HepG2 (cell line): ENCODE results near the gene PPP2R5C.

Source experiments
- FOXM1 ChIP-seq: sonication (generic); formaldehyde crosslinking; IDR thresholded peaks from 2 replicates; pipeline ENCODE4 v1.5.0; 2020; ENCODE audit warnings: missing genetic modification reagents
- HNRNPL ChIP-seq: fragments of 200-400 bp; formaldehyde crosslinking; IDR thresholded peaks from 2 replicates; pipeline ENCODE4 v1.6.1; 2017; ENCODE audit warnings: mild to moderate bottlenecking, low read depth, low read length
- KAT8 ChIP-seq: IDR thresholded peaks from 2 replicates; pipeline ENCODE4 v1.6.1; 2016; ENCODE audit warnings: missing genetic modification reagents, missing compliant biosample characterization
- MTA1 ChIP-seq: sonication (generic); formaldehyde crosslinking; IDR thresholded peaks from 2 replicates; pipeline ENCODE4 v1.4.0; 2020; ENCODE audit warnings: missing genetic modification reagents, mild to moderate bottlenecking, borderline replicate concordance
- NFE2L2 ChIP-seq: fragments of 150-350 bp; IDR thresholded peaks from 2 replicates; pipeline ENCODE4 v1.6.1; 2014; ENCODE audit warnings: low read length
- NR1H2 ChIP-seq: sonication (generic); formaldehyde crosslinking; IDR thresholded peaks from 2 replicates; pipeline ENCODE4 v1.8.1; 2022; ENCODE audit warnings: low read depth, missing genetic modification reagents, borderline replicate concordance
- POLR2A ChIP-seq, 2 experiments: IDR thresholded peaks; 2 replicates each; pipeline ENCODE4 v1.6.1; 2011; ENCODE audit warnings: low read depth in 2 of 2, low read length in 2 of 2, mild to moderate bottlenecking in 1 of 2, moderate library complexity in 1 of 2; ENCODE audit not compliant: insufficient read depth in 1 of 2
- SALL2 ChIP-seq: sonication (generic); formaldehyde crosslinking; IDR thresholded peaks from 2 replicates; pipeline ENCODE4 v1.8.1; 2023; ENCODE audit warnings: mild to moderate bottlenecking, missing genetic modification reagents, inconsistent platforms
- TF ChIP-seq, protein P1 (sequence below): sonication (generic); formaldehyde crosslinking; IDR thresholded peaks from 2 replicates; pipeline ENCODE4 v1.5.0; 2020; ENCODE audit warnings: mild to moderate bottlenecking, missing genetic modification reagents
- TF ChIP-seq, protein P2 (sequence below): IDR thresholded peaks from 2 replicates; pipeline ENCODE4 v1.6.1; 2012; ENCODE audit warnings: low read length, improper control_type of control experiment
- TF ChIP-seq, protein P3 (sequence below): sonication (generic); formaldehyde crosslinking; IDR thresholded peaks from 2 replicates; pipeline ENCODE4 v1.5.0; 2020; ENCODE audit warnings: mild to moderate bottlenecking, missing genetic modification reagents, moderate library complexity
- TF ChIP-seq, protein P4 (sequence below): sonication (generic); formaldehyde crosslinking; IDR thresholded peaks from 2 replicates; pipeline ENCODE4 v1.8.0; 2022; ENCODE audit warnings: missing genetic modification reagents, mild to moderate bottlenecking, inconsistent platforms, borderline replicate concordance
- TF ChIP-seq, protein P5 (sequence below): sonication (generic); formaldehyde crosslinking; IDR thresholded peaks from 2 replicates; pipeline ENCODE4 v1.8.1; 2023; ENCODE audit warnings: missing genetic modification reagents, mild to moderate bottlenecking, borderline replicate concordance

DNA sequence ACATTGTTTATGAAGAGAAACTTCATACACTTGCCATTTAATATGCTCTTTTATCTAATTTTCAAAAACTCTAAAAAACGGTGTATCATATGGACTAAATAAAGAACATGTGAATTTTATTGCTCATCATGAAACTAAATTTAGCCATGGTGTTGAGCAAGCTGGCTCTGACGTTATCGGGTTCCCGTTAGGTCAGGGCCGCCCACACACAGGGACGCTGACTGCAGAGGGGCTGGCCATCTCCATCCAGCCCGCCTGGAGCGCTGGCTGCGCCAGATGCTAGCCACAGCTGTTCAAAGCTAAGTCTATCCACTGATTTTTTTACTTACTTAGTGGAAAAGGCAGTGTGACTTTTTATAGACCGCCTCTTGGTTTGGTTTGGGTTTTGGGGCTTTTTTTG, 166.3 kb downstream of the PPP2R5C start:
- TF ChIP-seq FOXM1 = no peak
- TF ChIP-seq, protein P1, sequence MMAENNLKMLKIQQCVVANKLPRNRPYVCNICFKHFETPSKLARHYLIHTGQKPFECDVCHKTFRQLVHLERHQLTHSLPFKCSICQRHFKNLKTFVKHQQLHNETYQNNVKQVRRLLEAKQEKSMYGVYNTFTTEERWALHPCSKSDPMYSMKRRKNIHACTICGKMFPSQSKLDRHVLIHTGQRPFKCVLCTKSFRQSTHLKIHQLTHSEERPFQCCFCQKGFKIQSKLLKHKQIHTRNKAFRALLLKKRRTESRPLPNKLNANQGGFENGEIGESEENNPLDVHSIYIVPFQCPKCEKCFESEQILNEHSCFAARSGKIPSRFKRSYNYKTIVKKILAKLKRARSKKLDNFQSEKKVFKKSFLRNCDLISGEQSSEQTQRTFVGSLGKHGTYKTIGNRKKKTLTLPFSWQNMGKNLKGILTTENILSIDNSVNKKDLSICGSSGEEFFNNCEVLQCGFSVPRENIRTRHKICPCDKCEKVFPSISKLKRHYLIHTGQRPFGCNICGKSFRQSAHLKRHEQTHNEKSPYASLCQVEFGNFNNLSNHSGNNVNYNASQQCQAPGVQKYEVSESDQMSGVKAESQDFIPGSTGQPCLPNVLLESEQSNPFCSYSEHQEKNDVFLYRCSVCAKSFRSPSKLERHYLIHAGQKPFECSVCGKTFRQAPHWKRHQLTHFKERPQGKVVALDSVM (CRISPR knock-in tag) = no peak
- no peak for TF ChIP-seq SALL2 (CRISPR knock-in tag)
- TF ChIP-seq, protein P2, sequence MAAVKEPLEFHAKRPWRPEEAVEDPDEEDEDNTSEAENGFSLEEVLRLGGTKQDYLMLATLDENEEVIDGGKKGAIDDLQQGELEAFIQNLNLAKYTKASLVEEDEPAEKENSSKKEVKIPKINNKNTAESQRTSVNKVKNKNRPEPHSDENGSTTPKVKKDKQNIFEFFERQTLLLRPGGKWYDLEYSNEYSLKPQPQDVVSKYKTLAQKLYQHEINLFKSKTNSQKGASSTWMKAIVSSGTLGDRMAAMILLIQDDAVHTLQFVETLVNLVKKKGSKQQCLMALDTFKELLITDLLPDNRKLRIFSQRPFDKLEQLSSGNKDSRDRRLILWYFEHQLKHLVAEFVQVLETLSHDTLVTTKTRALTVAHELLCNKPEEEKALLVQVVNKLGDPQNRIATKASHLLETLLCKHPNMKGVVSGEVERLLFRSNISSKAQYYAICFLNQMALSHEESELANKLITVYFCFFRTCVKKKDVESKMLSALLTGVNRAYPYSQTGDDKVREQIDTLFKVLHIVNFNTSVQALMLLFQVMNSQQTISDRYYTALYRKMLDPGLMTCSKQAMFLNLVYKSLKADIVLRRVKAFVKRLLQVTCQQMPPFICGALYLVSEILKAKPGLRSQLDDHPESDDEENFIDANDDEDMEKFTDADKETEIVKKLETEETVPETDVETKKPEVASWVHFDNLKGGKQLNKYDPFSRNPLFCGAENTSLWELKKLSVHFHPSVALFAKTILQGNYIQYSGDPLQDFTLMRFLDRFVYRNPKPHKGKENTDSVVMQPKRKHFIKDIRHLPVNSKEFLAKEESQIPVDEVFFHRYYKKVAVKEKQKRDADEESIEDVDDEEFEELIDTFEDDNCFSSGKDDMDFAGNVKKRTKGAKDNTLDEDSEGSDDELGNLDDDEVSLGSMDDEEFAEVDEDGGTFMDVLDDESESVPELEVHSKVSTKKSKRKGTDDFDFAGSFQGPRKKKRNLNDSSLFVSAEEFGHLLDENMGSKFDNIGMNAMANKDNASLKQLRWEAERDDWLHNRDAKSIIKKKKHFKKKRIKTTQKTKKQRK = no peak
- no peak for TF ChIP-seq POLR2A (IDR thresholded peaks at IDR 0.05; ENCODE audit: insufficient read depth in 1 of 2, low read depth in 2 of 2, low read length in 2 of 2)
- no peak for TF ChIP-seq MTA1 (CRISPR knock-in tag)
- no peak for TF ChIP-seq NFE2L2
- TF ChIP-seq, protein P3, sequence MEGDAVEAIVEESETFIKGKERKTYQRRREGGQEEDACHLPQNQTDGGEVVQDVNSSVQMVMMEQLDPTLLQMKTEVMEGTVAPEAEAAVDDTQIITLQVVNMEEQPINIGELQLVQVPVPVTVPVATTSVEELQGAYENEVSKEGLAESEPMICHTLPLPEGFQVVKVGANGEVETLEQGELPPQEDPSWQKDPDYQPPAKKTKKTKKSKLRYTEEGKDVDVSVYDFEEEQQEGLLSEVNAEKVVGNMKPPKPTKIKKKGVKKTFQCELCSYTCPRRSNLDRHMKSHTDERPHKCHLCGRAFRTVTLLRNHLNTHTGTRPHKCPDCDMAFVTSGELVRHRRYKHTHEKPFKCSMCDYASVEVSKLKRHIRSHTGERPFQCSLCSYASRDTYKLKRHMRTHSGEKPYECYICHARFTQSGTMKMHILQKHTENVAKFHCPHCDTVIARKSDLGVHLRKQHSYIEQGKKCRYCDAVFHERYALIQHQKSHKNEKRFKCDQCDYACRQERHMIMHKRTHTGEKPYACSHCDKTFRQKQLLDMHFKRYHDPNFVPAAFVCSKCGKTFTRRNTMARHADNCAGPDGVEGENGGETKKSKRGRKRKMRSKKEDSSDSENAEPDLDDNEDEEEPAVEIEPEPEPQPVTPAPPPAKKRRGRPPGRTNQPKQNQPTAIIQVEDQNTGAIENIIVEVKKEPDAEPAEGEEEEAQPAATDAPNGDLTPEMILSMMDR (CRISPR knock-in tag) = no peak
- no peak for TF ChIP-seq KAT8 (CRISPR knock-in tag)
- no peak for TF ChIP-seq HNRNPL
- TF ChIP-seq, protein P4, sequence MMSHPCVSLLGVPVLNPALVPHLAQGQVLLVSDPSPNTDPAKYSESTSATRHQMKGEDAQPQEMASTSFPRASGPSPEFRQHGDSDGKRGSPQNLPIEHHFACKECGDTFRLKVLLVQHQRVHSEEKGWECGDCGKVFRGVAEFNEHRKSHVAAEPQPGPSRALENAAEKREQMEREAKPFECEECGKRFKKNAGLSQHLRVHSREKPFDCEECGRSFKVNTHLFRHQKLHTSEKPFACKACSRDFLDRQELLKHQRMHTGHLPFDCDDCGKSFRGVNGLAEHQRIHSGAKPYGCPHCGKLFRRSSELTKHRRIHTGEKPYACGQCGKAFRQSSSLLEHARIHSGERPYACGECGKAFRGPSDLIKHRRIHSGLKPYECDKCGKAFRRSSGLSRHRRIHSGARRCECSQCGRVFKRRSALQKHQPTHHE (CRISPR knock-in tag) = no peak
- TF ChIP-seq NR1H2 (CRISPR knock-in tag) = no peak
- TF ChIP-seq, protein P5, sequence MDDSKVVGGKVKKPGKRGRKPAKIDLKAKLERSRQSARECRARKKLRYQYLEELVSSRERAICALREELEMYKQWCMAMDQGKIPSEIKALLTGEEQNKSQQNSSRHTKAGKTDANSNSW (CRISPR knock-in tag) = no peak
